SIG-M5 (cell line): Measurements from ENCODE around the gene MAP3K9.

Experiments
- DNase-seq: peaks from one replicate; lab custom pipeline; 2025; lab: John Stamatoyannopoulos, UW

The MAP3K9 gene

DNA sequence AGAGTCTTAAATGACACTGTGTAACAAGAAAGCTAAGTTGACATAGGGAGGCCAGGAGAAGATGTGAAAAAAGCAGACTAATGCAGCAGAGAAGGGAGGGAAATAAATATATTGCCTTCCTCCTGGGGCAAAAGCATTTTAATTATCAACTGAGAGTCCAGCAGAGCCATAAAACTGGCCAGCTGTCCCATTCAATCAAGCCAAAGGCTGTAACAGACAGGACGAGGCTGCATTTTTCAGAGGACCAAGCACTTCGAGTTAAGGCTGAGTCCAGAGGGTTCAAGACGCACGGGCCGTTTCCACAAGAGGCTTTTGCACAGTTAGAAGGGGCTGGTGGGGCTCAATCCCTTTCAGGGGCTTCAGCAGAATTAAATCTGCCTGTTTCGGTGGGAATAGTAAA, 20.4 kb downstream of the MAP3K9 start:
- no peak for DNase-seq

DNA sequence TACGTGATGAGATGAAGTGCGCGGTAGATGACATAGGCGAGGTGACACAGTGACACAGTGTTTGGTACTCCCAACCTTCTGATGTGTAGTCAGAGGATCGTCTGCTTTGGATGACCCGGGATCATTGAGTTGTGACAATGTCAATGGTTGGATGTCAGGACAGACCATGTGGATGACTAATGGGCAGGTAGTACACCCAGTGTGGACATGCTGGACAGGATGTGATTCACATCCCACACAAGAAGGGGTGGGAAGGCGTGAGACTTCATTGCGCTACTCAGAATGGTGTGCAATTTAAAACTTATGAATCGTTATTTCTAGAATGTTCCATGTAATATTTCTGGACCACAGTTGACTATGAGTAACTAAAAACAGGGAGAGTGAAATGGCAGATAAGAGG, 23.8 kb downstream of the MAP3K9 start:
- DNase-seq = no peak

DNA sequence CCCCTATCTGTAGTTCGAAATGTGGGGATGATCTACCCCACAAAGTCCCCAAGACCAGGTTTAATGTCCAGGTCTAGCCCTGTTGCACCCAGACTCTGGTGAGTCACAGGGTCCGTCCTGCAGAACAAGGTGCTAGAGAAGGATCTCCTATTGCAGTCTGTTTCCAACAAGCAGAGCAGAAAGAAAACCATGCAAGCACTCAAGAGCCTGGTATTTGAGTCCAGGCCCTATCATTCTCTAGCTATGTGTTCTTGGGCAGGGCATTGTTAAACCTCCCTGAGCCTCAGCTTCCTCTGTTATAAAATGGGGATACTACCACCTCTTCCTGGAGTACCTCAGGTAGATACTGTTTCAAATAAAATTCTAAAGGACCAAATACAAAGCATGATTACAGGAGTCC, 24.4 kb downstream of the MAP3K9 start:
- DNase-seq = no peak

DNA sequence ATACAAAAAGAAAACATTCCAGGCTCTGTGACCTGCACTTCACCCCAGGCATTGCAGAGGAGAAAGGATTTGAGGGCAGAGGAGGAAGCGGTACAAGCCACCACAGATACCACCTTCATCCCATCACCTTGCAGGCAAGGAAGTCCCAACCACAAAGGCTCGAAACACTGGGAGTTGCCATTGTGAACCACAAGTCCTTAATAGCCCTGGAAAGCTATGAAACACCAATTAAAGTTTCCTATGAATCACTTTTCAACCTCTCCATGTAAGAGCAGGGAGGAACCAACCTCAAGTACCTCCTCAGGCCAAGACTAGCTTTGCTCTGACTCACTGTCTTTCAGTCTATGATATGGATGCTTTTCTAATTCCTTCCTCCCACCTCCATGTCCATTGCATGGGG, 27.0 kb downstream of the MAP3K9 start:
- DNase-seq = no peak

DNA sequence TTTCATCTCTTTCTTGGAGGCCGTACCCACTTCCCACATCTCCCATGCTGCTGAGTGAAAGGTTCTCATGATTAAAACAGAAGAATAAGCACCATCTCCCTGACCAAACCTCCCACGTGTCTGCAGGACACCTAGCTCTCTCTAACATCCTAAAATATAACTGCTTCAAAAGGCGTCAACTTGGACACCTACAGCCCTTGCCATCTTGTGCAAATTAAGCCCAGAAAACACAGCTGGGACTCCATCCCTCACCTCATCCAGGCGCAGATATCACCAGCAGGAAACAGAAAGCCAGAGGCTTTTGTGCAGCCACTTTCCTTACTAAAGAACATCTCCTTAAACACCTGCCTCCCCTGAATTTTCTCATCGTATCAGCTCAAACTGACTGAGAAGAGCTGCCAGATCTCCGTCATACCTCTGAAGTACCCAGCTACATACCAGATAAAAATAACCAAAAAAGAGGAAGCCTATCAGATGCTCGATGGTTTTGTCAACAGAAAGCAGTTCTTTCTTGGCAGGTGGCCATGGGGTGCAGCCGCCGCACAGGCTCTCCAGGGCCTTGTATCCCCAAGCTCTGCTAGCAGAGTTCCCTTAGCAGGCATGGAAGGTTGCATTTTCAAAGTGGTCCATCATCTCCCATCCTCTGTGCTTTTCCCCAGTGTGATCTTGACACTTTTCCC, 28.8 kb downstream of the MAP3K9 start:
- DNase-seq = no peak

DNA sequence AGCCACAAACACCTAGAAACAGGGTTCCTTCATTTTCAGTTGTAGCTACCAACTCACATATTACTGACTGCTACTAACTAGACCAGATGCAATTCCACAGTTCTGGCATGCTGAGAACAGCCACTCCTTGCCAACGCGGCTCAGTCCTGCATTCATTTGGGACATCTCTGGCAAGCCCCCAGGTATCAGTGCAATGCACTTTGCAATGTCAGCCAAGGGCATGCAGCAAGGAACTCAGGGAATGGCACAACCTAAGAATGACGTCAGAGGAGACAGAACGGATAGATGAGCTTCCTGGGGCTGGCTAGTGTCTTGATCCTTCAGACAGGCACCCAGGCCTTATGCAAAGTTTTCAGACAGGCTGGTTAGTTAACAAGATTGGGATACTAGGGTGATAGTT, 29.6 kb downstream of the MAP3K9 start:
- no peak for DNase-seq

DNA sequence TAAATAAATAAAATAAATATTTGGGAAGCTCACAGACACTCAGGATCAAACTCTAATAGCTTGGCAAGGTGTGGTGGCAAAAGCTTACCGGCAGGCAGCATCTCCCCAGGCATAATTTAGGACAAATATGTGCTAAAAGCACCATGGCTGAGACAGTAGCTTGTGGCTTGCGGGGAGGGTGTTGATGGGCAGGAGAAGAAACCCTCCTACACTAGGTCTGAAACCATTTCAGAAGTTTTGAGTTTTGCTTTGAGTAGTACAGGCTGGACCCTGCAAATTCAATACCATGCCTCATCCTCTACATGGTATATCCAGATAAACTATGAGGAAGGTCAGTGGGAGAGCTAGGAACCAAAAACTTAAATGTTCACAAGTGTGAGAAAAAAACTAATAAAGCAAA, 33.1 kb downstream of the MAP3K9 start:
- no peak for DNase-seq

DNA sequence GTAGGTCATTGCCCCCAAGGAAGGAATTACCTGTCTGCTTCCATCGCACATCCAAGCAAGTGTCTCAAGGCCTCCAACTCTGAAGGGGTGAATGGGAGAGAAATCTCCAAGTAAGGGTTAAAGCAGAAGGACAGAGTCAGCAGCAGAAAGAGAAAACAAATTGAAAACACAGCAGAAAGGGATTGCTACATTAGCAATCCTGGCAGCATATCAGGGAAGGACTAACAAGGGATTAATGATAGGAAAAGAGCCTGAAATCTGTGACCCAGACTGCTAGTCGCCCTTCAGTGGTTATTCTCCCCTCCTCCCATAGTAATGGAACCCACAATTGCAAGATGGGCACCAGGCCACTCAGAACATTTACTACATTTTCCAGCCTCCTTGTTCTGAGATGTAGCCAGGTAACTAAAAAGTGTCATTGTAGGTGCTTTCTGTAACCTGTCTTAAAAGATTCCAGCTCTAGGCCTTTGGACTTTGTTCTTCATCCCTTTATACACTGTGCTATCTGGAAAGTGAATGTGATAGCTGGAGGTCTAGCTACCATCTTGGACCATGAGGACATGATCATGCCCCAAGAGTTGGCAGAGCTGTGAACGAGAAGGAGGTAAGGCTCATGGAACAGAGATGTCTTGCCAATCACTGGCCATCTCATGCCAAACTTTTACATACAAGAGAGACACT, 36.0 kb downstream of the MAP3K9 start:
- no peak for DNase-seq

DNA sequence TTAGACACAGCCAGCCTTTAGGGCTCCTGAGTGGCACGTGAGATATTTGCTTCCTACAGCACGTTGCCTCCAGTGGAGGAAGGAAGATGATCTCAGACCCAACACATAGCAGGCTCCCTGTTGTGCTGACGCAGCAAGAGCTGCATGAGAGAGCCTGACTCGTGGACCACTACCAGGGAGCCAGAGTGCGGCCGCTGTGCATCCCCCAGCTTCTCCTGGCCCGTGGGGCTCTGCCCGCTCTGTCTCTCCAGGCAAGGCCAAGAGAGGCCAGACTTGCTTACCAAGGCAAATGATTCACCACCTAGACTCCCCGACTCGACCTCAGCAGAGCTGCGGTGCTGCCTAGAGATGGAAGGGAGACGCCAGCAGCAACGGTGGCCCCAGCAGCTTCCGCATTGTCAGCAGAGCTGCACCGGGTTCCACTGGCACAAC, 37.5 kb downstream of the MAP3K9 start:
- no peak for DNase-seq

DNA sequence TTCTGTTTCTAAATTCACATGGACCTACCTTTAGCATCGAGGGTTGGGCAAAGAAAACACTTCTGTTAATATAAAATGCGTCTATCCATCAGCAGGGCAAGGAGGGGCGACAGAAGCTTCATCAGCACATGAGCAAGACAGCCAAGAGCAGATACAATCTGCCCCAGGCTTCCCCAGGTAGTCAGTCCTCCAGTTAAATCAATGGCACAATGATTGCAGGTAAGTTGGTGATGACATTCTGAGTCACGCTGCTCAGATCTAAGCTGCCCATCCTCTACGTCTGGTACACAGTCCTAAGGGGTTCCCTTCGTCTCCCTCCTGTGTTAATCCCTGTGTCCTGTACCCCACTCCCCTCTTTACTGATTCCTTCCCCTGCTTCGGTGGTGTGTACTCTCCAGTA, 38.8 kb downstream of the MAP3K9 start:
- DNase-seq = no peak

DNA sequence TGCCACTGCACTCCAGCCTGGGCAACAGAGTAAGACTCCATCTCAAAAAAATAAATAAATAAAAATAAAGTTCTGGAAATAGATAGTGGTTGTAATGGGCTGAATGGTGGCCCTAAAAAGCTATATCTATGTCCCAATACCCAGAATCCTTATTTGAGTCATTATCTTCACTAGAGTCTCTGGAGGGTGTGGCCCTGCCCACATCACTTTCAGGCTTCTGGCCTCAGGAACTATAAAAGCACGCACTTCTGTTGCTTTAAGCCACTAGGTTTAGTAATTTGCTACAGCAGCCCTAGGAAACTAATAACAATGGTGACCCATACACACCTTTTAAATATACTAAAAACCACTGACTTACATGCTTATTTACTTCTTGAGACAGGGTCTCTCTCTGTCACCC, 49.9 kb downstream of the MAP3K9 start:
- DNase-seq = no peak

DNA sequence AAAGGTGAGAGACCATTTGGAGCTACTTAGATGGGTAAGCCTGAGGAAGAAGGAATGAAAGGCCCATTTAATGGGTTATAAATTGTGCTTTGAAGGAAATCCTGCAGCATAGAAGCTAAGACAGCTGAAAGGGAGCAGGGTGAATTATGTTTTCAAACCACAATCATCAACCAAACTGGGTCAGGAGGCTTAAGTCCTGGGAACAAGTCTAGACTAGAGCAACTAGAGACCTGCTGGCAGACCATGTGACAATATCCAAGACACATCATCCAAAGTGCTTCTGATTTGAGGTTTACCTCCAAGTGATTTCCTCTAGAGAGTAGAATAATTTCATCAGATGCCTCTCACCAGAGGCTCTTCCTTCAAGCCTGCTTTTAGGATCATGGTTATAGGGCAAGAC, 53.7 kb downstream of the MAP3K9 start:
- DNase-seq = no peak

DNA sequence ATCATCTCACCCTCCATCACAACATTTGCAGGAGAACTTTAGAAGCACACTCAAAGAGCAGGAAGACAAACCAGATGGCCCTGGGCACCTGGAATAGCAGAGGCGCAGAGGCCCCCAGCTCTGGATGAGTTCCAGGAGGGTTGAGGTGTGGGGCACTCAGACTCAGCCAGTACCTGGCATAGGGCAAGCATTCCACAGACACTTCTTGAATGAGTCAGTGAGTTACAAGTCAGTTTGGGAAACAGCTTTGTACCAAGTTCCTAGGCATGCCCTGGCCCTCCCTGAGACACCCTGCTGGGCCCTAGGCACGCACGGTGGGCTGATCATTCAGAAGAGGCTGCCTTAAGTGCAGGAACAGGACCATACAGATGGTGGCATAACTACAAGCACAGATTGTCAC, 54.3 kb downstream of the MAP3K9 start:
- DNase-seq = no peak

DNA sequence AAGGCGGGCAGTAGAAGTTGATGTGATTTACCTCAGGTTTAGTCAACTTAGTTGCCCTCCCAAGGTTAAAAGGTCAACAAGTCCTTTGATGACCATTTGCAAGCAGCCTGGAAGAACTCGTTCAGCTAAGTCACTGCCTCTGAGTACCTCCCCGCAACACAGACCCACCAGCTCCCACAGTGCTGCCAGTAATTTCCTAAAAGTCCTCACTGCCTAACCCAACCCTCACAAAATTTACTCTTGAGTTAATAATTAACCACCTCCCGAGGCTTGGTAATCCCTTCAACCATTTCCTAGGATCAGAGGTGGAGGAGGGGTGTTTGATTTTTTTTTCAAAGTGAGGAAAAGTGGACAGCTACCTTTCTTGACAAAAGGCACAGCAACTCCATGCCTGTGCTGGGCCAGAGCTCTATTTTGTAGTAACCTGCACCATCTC, 55.8 kb downstream of the MAP3K9 start:
- no peak for DNase-seq

DNA sequence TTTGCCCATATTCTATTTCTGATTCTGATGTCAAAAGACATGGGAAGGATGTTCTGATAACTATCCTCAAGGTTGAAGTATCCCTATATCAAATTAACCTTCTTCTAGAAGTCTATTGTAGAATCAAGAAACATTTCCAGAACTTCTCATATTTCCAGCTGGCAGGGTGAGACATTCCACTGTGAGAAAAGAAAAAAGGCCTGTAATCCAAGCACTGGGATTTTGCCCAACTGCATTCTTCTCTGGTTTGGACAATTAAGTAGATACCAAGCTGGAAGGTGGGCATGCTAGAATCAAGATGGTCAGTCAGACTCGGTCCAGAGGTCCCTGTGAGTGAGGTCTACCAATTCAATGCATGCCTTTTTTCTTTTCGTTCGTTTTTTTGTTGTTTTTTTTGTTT, 60.9 kb downstream of the MAP3K9 start:
- no peak for DNase-seq

DNA sequence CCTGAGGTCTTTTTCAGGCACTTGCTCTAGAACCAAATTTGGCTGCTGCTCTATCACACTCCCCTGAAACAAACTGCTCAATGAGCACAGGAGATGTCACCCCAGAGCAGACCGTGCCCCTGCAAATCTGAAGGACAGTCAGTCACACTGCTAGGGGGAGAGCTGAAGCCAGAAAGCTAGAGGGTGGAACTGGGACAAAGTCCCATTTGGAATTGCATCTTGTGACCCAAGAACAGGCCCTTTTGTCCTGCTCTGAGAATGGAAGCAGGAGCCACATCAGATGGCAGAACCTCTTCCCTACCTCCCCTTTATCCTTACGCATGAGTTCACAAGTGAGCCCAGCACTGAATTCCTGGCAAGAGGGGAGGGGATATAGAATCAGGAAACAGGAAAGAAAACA, 64.7 kb downstream of the MAP3K9 start:
- DNase-seq = no peak

DNA sequence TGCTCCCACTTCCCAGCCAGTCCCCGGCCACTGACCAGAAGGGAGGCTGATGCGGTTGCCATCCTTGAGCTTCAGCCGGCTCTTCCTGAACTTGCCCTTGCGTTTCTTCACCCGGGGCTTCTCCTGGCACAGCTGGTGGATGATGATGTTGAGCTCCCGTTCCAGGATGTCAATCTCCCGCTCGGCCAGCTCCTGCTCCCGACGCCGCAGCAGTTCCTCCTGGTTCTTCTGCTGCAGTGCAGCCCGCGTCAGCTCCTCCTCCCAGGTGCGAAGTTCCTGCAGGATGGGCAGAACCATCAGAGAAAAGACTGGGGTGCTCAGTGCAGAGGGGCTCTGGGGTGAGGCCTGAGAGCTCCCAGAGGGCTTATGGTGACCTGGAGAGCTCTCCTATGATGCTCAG, 67.0 kb downstream of the MAP3K9 start:
- no peak for DNase-seq

DNA sequence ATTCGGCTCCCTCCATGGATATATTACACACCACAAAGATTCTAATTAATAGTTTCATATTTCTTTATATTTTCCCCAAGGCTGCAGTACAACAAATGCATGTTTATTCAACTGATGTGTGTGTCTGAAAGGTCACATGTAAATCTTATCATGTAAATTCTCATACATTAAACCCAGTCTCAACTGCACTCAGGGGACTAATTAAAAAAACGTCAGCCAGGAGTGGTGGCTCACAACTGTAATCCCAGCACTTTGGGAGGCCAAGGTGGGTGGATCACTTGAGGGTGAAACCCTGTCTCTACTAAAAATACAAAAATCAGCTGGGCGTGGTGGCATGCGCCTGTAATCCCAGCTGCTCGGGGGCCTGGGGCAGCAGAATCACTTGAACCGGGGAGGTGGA, 67.8 kb downstream of the MAP3K9 start:
- DNase-seq = no peak

DNA sequence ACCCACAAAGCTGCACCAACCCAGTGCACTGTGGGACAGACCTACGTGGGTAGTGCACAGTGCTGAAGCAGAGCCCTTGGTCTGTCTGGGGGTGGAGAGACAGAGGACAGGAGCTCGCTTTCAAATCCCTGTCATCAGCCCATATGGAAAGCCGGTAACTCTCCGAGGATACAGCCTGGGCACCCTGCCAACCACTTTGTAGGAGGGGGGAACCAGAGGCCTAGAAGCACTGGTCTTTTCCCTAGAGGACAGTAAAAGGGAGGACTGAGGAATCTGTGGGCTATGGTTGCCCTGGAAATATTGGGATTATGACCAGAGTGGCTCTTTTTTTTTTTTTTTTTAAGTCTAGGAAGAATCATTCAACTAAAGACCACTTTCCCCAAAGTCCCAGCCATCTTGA, 74.3 kb downstream of the MAP3K9 start:
- no peak for DNase-seq

DNA sequence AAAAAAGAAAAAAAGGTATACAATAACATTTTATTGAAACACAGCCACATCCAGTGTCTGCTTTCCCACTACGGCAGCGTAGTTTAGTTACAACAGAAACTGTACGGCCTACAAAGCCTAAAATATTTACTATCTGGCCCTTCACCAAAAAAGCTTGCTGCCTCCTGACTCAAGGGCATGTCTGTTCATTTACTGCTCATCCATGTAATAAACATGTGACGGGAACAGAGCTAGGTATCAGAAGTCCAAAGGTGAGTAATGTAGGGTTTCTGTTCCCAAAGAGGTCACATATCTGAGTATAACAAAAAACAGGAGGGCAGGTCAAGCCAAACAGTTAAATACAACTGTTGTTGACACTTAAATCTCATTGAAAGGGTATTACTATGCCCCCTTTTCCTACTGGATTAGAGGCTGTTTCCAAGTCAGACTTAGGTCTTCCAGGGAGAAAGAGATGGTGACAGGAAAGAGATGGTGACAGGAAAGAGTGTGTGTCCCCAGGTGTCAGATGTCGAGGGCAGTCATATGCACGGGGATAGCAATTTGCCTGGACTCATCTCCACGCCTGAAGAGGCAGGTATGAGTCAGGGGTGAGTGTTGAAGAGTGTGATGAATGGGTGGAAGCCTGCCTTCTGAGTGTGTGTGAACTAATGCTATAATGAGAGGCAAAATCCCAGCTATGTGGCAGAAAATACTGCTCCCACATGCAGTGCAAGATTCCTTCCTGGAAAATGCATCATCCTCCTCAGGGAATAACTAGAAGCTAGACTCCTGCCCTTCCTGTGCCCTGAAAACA, 77.7 kb downstream of the MAP3K9 start:
- no peak for DNase-seq

DNA sequence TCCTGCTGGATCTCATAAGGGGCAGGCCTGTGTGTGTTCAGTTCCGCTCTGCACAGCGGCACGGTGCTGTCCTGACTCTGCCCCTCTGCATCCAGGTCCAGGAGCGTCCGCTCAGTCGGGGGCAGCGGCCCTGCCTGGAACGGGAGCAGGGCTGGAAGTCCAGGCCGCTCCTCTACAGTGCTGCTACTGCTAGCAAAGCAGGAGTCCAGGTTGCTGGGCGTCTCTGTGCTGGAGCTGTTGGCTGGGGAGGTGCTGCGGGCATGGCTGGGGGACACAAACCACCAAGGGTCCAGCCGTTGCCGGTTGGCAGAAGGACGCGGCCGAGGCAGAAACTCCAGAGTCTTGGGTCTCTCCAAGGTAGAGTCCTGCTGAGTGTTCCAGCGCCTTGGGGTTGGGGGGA, 78.9 kb downstream of the MAP3K9 start:
- DNase-seq = no peak

DNA sequence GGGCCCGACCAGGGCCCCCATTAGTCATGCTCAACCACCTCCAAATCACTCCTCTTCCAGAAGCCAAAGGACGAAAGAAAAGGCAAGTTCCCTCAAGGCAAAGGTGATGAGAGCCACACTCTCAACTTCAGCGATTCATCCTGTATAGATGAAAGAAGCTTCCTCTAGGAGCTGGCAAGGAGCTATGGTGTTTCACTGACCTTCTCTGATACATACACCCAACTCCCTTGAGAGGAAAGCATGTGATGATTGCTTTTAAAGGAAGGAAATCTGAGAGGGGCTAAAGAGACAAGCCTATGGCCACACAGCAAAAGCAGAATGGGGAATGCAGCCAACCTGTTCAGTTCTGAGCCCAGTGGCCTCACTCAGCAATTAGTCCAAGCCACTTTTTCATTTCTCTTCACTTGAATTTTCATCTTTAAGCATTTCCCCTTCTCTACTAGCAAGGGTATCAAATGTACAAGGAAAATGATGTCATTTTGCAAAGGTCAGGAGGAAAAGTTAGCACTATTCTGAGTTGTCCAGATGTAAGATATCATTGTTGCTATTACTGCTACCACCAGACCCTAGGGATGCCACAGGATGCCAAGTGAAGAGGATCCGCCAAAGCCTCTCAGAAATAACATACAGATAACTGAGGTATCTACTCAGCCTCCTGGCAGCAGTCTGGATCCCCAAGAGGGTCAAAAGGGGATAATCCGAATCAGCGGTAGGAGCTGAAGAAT, 82.5 kb downstream of the MAP3K9 start:
- DNase-seq = no peak

DNA sequence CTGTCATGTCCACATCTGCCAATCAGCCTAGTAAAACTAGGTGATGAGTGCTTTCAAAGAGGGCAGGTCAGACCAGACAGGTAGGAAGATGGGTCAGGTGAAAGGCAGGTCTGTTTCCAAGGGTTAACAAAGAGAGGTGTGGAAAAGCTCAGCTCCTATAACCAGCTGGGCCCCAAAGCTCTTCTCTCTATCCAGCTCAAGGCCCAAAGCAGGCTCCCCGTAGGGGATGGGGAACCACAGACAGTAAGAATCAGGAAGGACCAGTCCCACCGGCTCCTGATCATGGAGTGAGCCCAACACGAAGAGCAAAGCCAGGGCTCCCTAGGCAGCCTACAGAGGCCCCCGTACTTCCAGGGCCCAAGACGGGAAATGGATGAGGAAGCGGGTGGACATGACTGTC, 84.4 kb downstream of the MAP3K9 start:
- DNase-seq = no peak
